Measurements from ENCODE around the gene SDK1. TPM values are rescaled to one million over a fixed set of nuclear protein-coding genes. Genes with fewer than 3 reads are reported as not detected.
"Not testable (repeated sequence)": the region's sequence is repeated elsewhere in the genome, so short reads cannot be mapped to it uniquely, and the experiment has no call there.

The SDK1 gene
- total and polyA plus RNA-seq, 2 experiments from 2014 or later, result 4.1 to 16.5 TPM

DNA sequence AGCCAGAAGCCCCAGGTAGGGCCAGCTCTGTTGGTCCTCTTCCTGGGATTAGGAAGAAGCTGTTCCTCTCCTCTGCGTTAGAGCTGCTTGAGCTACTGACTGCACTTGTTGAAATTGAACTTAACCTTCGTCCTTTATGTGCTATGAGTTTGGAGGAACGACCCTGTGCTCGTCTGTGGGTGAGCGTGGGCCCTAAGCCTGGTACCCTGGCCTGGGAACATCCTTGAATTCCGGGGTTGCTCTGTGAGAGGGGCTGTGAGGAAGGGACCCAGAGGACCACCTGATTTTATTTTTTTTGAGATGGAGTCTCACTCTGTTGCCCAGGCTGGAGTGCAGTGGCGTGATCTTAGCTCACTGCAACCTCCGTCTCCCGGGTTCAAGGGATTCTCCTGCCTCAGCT, 933.8 kb downstream of the SDK1 start:
- Histone ChIP-seq H3K4me1 (ENCODE audit: low read depth) (no peaks in the 10 kb centered on the region), H3K9me3 (ENCODE audit: low read depth) (no peaks in the 10 kb centered on the region), H3K27me3 (no peaks in the 10 kb centered on the region), H3K4me3 (no peak overlapping the region), H3K27ac (no peak overlapping the region), H3K36me3 (no peaks in the 10 kb centered on the region)
- DNase-seq (ENCODE audit: low read depth in 1 of 2, low spot score in 1 of 2), result no peak
- TF ChIP-seq, protein P1, sequence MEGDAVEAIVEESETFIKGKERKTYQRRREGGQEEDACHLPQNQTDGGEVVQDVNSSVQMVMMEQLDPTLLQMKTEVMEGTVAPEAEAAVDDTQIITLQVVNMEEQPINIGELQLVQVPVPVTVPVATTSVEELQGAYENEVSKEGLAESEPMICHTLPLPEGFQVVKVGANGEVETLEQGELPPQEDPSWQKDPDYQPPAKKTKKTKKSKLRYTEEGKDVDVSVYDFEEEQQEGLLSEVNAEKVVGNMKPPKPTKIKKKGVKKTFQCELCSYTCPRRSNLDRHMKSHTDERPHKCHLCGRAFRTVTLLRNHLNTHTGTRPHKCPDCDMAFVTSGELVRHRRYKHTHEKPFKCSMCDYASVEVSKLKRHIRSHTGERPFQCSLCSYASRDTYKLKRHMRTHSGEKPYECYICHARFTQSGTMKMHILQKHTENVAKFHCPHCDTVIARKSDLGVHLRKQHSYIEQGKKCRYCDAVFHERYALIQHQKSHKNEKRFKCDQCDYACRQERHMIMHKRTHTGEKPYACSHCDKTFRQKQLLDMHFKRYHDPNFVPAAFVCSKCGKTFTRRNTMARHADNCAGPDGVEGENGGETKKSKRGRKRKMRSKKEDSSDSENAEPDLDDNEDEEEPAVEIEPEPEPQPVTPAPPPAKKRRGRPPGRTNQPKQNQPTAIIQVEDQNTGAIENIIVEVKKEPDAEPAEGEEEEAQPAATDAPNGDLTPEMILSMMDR (IDR thresholded peaks at IDR 0.05; ENCODE audit: low read depth, low read length), result no peak

DNA sequence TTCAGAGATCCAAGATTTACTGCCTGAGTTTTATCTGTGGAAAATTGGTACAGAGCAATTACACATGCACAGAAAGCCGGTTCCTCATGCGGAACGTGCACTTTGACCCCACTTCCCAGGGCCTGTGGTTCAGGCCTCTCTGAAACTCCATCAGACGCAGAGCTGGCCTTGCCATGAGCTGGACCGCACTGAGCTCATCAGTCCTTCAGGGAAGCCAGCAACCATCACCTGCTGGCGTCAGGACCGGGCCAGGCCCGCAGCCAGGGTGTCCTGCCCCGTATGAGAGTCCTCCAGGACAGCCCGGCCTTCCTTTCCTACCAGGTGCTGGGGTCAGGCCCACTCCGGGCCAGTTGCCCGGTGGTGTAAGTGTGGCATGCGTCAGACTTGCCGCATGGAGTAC, 934.5 kb downstream of the SDK1 start:
- no peaks in the 10 kb centered on the region for H3K9me3 ChIP-seq (ENCODE audit: low read depth)
- no peaks in the 10 kb centered on the region for H3K4me1 ChIP-seq (ENCODE audit: low read depth)
- no peaks in the 10 kb centered on the region for H3K36me3 ChIP-seq
- TF ChIP-seq, protein P1 (IDR thresholded peaks at IDR 0.05; ENCODE audit: low read depth, low read length), result no peak
- H3K27ac ChIP-seq, result no peak overlapping the region
- no peak for DNase-seq (ENCODE audit: low read depth in 1 of 2, low spot score in 1 of 2)
- H3K27me3 ChIP-seq, result no peaks in the 10 kb centered on the region
- H3K4me3 ChIP-seq, result no peak overlapping the region

DNA sequence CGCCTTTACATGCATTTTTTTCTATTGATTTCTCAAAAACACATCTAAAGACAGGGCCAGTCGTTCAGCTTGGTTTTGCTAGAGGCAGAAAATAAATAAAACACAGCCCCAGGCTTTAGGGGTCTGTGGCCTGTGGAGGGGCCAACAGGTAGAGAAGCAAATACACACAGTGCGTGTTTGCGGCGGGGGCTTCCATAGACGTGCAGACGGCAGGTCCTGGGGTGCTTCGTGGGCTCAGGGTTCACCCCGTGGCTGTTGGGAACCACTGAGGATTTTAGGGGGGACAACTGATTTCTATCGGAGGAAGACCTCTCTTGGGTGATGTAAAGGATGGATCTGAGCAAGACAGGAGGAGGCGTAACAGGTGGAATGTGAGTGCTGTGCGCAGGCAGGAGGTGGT, 935.3 kb downstream of the SDK1 start:
- H3K4me3 ChIP-seq, result no peak overlapping the region
- H3K4me1 ChIP-seq (ENCODE audit: low read depth), result no peaks in the 10 kb centered on the region
- no peak for DNase-seq (ENCODE audit: low read depth in 1 of 2, low spot score in 1 of 2)
- TF ChIP-seq, protein P1 (IDR thresholded peaks at IDR 0.05; ENCODE audit: low read depth, low read length), result no peak
- H3K36me3 ChIP-seq, result no peaks in the 10 kb centered on the region
- no peak overlapping the region for H3K27ac ChIP-seq
- no peaks in the 10 kb centered on the region for H3K9me3 ChIP-seq (ENCODE audit: low read depth)
- H3K27me3 ChIP-seq, result no peaks in the 10 kb centered on the region

DNA sequence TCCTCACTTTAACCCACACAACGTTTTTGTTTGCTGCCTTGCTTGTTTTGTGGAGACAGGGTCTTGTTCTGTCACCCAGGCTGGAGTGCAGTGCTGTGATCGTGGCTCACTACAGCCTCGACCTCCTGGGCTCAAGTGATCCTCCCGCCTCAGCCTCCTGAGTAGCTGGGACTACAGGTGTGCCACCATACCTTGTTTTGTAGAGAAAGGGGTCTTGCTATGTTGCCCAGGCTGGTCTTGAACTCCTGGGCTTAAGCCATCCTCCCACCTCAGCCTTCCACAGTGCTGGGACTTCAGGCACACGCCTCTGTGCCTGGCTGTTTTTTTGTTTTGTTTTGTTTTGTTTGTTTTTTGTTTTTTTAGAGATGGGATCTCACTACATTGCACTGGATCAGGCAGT, 935.8 kb downstream of the SDK1 start:
- H3K27me3 ChIP-seq; H3K27ac ChIP-seq; H3K4me3 ChIP-seq; H3K4me1 ChIP-seq (ENCODE audit: low read depth); DNase-seq (ENCODE audit: low read depth in 1 of 2, low spot score in 1 of 2); H3K36me3 ChIP-seq; H3K9me3 ChIP-seq (ENCODE audit: low read depth): not testable (repeated sequence)

DNA sequence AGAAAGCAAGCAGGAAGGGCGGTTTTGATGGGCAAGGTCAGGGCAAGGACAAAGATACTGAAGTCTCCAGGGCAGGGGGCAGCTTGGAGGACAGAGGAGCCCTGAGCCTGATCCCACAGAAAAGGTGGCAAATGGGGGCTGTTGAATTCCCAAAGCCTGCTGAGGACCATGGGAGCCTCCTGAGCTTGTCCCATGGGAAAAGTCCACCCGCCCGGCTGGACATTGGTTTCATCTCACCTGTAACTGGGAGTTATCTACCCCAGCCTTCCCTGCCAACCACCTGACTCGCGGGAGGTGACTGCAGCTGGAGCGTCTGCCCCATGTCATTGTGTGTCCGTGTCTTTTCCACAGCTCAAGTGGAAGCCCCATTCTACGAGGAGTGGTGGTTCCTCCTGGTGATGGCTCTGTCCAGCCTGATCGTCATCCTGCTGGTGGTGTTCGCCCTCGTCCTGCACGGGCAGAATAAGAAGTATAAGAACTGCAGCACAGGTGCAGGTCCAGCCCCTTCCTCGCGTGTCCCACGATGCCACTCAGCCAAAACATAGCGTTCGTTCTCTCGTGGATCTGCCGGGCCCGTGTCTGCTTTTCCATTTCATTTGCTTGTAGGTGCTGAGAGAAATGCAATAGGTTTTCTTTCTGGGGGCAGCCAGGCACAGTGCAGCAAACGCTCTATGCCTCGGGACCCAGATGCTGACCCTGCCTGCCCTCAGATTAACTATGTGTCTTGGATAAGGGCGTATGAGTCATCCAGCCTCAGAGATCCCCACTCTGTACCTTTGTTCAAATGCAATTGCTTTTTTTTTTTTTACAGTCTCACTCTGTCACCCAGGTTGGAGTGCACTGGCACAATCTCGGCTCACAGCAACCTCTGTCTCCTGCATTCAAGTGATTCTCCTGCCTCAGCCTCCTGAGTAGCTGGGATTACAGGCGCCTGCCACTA, 936.5 kb downstream of the SDK1 start:
- no peaks in the 10 kb centered on the region for H3K27me3 ChIP-seq
- H3K36me3 ChIP-seq, result no peaks in the 10 kb centered on the region
- no peak for DNase-seq (ENCODE audit: low read depth in 1 of 2, low spot score in 1 of 2)
- TF ChIP-seq, protein P1 (IDR thresholded peaks at IDR 0.05; ENCODE audit: low read depth, low read length), result no peak
- no peak overlapping the region for H3K27ac ChIP-seq
- H3K4me3 ChIP-seq, result no peak overlapping the region
- H3K9me3 ChIP-seq (ENCODE audit: low read depth), result no peaks in the 10 kb centered on the region
- no peaks in the 10 kb centered on the region for H3K4me1 ChIP-seq (ENCODE audit: low read depth)

DNA sequence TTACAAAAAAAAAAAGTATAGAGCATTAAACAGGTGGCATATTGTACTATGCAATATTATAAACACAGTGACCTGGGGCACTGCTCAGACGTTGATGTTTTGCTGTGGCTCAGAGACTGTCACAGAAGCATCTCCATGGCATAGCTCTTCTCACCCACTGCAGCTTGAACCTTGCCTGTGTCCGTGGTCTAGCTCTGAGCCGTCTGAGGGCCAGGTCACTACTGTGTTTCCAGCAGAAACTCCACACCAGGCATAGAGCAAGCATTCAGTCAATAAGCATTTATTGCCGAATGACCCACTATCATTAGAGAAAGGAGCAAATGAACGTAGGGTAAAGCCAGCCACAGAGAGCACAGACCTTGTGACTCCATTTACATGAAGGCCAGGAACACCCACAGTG, 937.8 kb downstream of the SDK1 start:
- Histone ChIP-seq H3K4me3 (no peak overlapping the region), H3K4me1 (ENCODE audit: low read depth) (no peaks in the 10 kb centered on the region), H3K27me3 (no peaks in the 10 kb centered on the region), H3K36me3 (no peaks in the 10 kb centered on the region), H3K27ac (no peak overlapping the region), H3K9me3 (ENCODE audit: low read depth) (no peaks in the 10 kb centered on the region)
- TF ChIP-seq, protein P1 (IDR thresholded peaks at IDR 0.05; ENCODE audit: low read depth, low read length), result no peak
- DNase-seq (ENCODE audit: low read depth in 1 of 2, low spot score in 1 of 2), result no peak
